Brain microvascular endothelial cell (primary cell): Measurements from ENCODE around the gene ARHGEF17.
A peak's percentile ranks its signal among the peaks of the same experiment; 100 is the strongest.

ENCODE experiments used
- DNase-seq: peaks from one replicate; pipeline ENCODE4 v3.0.0-alpha.2; 2020
- H3K27ac ChIP-seq: fragments of 250-450 bp; sonication (Bioruptor Pico); 2 replicates; pipeline ENCODE4 v1.5.1; 2020; ENCODE audit warnings: mild to moderate bottlenecking, moderate library complexity
- H3K27me3 ChIP-seq: fragments of 250-450 bp; sonication (Bioruptor Pico); replicated peaks from 2 replicates; pipeline ENCODE4 v1.5.1; 2020; ENCODE audit warnings: mild to moderate bottlenecking
- H3K36me3 ChIP-seq: fragments of 250-450 bp; sonication (Bioruptor Pico); replicated peaks from 2 replicates; pipeline ENCODE4 v1.5.1; 2020; ENCODE audit warnings: mild to moderate bottlenecking
- H3K4me3 ChIP-seq: 2 replicates; pipeline ENCODE4 v1.5.1; 2011; ENCODE audit warnings: low read depth, mild to moderate bottlenecking, control low read depth, low read length, moderate library complexity
- in situ Hi-C: cut with HindIII; loops from 2 replicates; pipeline ENCODE4 v1.10.0; 2017; ENCODE audit warnings: low sequenced_read_pairs, low pct_ligation_motif_present
- TF ChIP-seq, protein P1 (sequence below): IDR thresholded peaks from 2 replicates; pipeline ENCODE4 v1.5.1; 2011; ENCODE audit warnings: low read depth, mild to moderate bottlenecking, moderate library complexity, low read length, control low read depth, inconsistent platforms; ENCODE audit errors: missing control alignments

Gene ARHGEF17

GRCh38 chr11:73412308-73412707 lies 104.2 kb downstream of the ARHGEF17 start:
- in situ Hi-C loops, result no loop called here
- Histone ChIP-seq H3K36me3 (peaks cover 11% of the 10 kb centered on the region), H3K4me3 (no peak overlapping the region), H3K27me3 (no peaks in the 10 kb centered on the region), H3K27ac (no peak overlapping the region)
- TF ChIP-seq, protein P1, sequence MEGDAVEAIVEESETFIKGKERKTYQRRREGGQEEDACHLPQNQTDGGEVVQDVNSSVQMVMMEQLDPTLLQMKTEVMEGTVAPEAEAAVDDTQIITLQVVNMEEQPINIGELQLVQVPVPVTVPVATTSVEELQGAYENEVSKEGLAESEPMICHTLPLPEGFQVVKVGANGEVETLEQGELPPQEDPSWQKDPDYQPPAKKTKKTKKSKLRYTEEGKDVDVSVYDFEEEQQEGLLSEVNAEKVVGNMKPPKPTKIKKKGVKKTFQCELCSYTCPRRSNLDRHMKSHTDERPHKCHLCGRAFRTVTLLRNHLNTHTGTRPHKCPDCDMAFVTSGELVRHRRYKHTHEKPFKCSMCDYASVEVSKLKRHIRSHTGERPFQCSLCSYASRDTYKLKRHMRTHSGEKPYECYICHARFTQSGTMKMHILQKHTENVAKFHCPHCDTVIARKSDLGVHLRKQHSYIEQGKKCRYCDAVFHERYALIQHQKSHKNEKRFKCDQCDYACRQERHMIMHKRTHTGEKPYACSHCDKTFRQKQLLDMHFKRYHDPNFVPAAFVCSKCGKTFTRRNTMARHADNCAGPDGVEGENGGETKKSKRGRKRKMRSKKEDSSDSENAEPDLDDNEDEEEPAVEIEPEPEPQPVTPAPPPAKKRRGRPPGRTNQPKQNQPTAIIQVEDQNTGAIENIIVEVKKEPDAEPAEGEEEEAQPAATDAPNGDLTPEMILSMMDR, result no peak
- DNase-seq, result no peak

- H3K36me3 ChIP-seq, result peaks cover 6% of the 10 kb centered on the region
- no peaks in the 10 kb centered on the region for H3K27me3 ChIP-seq
- no peak overlapping the region for H3K27ac ChIP-seq
Observed at GRCh38 chr11:73413256-73413655, 105.2 kb downstream of the ARHGEF17 start.

DNA sequence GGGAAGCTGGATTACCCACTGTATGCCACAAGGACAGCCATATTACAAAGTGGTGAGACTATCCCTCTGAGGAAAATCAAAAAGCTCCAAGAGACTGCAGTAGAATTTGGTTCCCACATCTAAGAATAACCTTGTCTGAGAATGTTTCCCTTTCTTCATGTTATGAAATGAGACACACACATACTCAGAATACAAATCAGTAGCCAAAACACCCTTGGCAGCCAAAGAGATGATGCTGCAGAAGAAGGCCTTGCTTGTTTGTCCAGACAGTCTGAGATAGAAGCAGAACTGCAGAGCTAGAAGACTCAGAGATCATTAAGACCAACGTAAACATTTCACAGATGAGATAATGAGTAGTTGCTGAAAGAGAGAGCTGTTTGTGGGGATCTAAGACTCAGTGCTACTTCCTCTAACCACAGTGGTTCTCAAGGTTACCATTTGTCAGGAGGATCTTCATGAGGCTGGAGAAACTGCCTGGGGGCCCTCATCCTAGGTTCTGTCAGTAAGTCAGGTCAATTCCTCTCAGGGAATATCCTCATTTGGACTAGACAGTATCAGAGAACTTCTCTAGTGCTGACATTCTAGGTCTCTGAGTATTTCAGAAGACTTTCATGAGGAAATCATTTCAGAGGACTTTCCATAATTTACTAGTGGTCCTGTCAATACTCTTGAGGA lies 107.0 kb downstream of the ARHGEF17 start:
- Histone ChIP-seq H3K27ac (peak overlapping the region; percentile 22), H3K4me3 (no peak overlapping the region), H3K27me3 (no peaks in the 10 kb centered on the region), H3K36me3 (no peaks in the 10 kb centered on the region)
- peak; percentile 74 for DNase-seq
- in situ Hi-C loops, result no loop called here
- TF ChIP-seq, protein P1, result no peak

More at GRCh38 chr11:73413256-73413655, 105.2 kb downstream of the ARHGEF17 start:
- DNase-seq, result no peak
- TF ChIP-seq, protein P1, result no peak
- in situ Hi-C loops, result no loop called here
- no peak overlapping the region for H3K4me3 ChIP-seq

DNA sequence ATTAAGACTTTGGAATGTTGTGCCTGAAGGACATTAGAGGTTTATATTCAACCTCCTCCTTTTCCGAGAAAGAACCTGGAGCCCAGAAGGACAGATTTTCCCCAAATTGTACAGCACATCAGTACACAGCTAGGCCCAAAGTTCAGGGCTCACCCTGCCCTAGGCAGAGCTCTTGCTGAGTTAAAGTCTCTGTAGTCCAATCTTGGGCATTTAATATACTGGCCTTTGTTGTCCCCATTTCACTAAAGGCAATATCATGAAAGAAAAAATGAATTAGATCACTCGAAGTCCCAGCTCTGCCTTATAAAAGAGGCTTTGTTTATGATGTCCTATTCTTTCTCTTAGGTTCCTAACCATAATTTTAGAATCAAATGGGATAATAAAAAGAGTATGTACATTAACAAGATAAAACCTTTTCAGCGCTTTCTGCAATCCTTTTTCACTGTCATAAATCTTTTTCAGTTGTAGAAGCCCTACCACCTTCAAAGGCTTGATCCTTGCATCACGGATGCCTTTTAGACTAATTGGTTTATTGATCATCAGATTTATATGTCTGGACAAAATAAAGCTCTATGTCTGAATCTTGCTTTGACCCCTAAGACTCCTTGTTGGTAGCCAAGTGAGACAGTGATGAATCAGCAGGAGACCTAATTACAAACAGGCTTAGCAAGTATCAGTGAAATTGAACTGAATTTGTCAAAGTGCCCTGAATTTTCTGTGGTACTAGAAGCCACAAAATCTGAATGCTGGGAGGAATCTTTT lies 108.0 kb downstream of the ARHGEF17 start:
- Histone ChIP-seq H3K27me3 (no peaks in the 10 kb centered on the region), H3K4me3 (no peak overlapping the region), H3K36me3 (no peaks in the 10 kb centered on the region), H3K27ac (no peak overlapping the region)
- no peak for DNase-seq
- TF ChIP-seq, protein P1, result no peak
- in situ Hi-C loops, result no loop called here

- H3K36me3 ChIP-seq, result no peaks in the 10 kb centered on the region
- TF ChIP-seq, protein P1, result no peak
- H3K27me3 ChIP-seq, result no peaks in the 10 kb centered on the region
- in situ Hi-C loops, result no loop called here
- DNase-seq, result no peak
- no peak overlapping the region for H3K27ac ChIP-seq
- H3K4me3 ChIP-seq, result no peak overlapping the region
Observed at GRCh38 chr11:73416786-73417185, 108.7 kb downstream of the ARHGEF17 start.
